Epithelial cell of proximal tubule (primary cell): Measurements from ENCODE around the gene EZH2. TPM values are rescaled to one million over a fixed set of nuclear protein-coding genes. Genes with fewer than 3 reads are reported as not detected.

ENCODE experiments used
- DNase-seq: peaks from one replicate; pipeline ENCODE4 v3.0.0-alpha.2; 2011; ENCODE audit warnings: low read depth
- H3K4me3 ChIP-seq: 2 replicates; pipeline ENCODE4 v1.5.1; 2011; ENCODE audit warnings: low read depth, mild to moderate bottlenecking, low read length
- total RNA-seq: library from RNA; depleted of rRNA; stranded (reverse); fragments of >200 nt; gene quantifications from 2 replicates; pipeline ENCODE4 v1.2.3, GENCODE V29; 2015
- TF ChIP-seq, protein P1 (sequence below): conservative IDR thresholded peaks from 2 replicates; pipeline ENCODE4 v1.5.1; 2012; ENCODE audit warnings: low read depth, mild to moderate bottlenecking, low read length

EZH2 gene
- total RNA-seq, 1 donor from 2014 or later, result 24.9 TPM

DNA sequence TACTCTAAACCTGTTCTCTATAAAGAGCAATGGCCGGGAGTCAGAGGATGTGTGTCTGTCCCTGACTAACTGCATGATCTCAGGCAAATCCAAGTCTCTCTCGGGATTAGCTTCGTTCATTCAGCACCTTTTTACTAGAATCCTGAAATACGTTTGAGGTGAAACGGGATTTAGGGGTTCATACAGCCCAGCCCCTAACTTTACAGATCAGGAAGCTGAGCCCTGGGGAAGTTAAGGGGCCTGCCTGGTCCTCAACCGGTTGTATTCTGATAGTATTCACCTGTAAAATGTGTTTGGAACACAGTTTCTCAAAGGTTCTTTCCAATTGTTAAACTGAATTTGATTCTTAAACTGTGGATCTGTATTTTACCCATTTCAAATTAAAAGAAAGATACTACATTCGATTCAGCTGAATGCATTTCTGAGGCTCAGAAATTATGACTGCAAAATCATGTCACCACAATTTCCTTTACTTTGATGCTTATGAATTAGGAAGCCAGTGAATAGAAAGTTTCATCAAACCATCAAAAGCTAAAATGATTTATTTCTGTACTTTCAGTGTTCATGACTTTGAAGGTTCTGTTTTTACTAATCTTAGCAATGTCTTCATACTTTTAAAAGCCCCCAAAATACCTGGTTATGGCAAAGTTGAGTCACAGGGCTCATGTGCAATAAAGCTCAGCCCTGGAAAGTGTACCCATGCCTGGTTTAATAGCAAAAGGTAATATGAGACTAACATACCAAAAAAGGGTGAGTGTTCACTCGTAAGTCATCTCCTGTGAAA, 28.9 kb upstream of the EZH2 start:
- no peak overlapping the region for H3K4me3 ChIP-seq
- TF ChIP-seq, protein P1, sequence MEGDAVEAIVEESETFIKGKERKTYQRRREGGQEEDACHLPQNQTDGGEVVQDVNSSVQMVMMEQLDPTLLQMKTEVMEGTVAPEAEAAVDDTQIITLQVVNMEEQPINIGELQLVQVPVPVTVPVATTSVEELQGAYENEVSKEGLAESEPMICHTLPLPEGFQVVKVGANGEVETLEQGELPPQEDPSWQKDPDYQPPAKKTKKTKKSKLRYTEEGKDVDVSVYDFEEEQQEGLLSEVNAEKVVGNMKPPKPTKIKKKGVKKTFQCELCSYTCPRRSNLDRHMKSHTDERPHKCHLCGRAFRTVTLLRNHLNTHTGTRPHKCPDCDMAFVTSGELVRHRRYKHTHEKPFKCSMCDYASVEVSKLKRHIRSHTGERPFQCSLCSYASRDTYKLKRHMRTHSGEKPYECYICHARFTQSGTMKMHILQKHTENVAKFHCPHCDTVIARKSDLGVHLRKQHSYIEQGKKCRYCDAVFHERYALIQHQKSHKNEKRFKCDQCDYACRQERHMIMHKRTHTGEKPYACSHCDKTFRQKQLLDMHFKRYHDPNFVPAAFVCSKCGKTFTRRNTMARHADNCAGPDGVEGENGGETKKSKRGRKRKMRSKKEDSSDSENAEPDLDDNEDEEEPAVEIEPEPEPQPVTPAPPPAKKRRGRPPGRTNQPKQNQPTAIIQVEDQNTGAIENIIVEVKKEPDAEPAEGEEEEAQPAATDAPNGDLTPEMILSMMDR, result no peak
- no peak for DNase-seq

DNA sequence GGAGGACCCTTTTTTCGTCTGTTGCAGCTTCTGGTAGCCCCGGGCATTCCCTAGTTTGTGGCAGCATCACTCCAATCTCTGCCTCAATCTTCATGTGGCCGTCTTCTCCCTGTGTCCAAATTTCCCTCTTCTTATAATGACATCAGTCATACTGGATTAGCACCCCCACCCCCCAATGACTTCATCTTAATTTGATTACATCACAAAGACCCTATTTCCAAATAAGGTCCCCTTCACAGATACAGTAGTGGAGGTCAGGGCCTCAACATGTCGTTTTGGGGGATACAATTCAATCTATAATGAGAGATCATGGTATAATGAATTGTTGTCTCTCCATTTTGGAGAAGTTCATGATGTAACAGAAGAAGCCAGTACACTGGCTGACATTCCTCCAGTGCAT, 28.1 kb upstream of the EZH2 start:
- no peak overlapping the region for H3K4me3 ChIP-seq
- TF ChIP-seq, protein P1, result no peak
- DNase-seq, result no peak

DNA sequence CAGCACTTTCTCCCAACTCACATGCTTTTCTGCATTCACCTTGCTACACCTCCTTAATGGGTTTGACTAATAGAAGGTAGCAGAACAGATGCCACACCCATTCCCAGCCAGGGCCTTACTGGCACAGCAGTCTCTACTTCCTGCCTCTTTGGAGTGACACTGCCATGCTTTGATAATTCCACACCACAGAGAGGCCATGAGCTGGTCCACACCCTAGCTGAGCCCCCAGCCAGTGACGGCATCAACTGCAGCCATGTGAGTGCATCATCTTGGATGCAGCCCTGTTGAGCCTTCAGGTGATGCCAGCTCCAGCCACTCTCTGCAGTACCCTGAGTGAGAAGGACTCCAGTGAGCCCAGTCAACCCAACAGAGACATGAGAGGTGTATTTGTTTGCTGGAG, 27.5 kb upstream of the EZH2 start:
- H3K4me3 ChIP-seq, result no peak overlapping the region
- DNase-seq, result no peak
- TF ChIP-seq, protein P1, result no peak

DNA sequence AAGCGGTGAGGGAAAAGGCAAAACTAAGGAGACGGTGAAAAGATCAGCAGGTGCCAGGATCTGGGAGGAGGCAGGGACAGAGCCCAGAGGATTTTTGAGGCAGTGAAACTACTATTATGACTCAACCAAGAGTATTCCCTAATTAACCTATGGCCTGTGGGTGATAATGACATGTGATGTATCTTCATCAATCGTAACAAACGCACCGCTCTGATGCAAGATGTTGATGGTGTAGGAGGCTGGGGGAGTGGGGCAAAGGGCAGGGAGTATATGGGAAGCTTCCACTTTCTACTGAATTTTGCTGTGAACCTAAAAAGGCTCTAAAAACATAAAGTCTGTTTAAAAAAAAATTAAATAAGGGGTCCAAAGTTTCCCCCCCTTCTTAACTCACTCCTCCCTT, 25.5 kb upstream of the EZH2 start:
- no peak overlapping the region for H3K4me3 ChIP-seq
- TF ChIP-seq, protein P1, result no peak
- DNase-seq, result no peak

DNA sequence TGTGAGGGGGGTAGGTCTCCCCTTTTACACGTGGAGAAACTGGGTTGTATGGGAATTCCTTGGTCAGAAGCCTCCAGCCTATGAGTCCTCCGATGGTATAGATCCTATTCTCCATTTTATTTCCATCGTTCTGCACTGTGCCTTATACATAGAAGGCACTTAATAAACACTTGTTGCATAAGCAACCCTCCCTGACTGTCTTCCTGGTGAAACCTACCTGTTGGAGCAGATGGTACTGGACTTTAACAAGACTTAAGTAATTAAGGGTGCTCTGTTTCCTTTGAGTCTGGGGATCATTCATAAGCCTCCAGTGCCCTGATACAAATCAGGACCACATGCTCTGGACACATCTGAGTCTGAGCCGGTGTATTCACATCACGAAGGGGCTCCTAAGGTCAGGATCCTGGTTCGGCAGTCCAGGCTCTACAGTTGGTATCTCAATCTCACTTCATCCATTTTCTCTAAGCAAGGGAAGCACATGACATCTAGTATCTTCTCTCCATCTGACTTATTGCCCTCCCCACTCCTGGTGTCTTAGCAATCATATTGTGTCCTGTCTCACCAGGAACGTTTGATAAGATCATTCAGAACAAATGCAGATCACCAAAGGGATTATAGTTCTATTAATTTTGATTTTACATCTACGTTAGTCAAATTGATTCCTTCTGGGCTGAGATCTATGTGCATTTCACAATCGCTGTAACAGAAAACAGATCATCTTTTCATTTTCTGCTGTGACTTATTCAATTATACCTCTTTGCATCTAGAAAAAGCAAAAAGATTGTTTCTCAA, 22.8 kb upstream of the EZH2 start:
- DNase-seq, result no peak
- H3K4me3 ChIP-seq, result no peak overlapping the region
- TF ChIP-seq, protein P1, result no peak

- H3K4me3 ChIP-seq, result no peak overlapping the region
- TF ChIP-seq, protein P1, result no peak
- no peak for DNase-seq
Measured at GRCh38 chr7:148905093-148905666, 21.1 kb upstream of the EZH2 start.
